Gastroesophageal sphincter (tissue), 4 donors: ENCODE results near the gene RASSF5. TPM values are rescaled to one million over a fixed set of nuclear protein-coding genes. Genes with fewer than 3 reads are reported as not detected.

ENCODE experiments used
- ATAC-seq: fragments of 150-250 bp; one replicate; pipeline ENCODE4 v1.9.1; 2016; ENCODE audit warnings: mild to moderate bottlenecking, moderate library complexity
- H3K27ac ChIP-seq, 4 donors: fragments of 200-600 bp; sonication (generic) in 3 of 4; 1 replicate in 3 of 4; 2 replicates in 1 of 4; pipeline ENCODE4 v1.5.1; 2016 to 2019
- H3K27me3 ChIP-seq: fragments of 200-600 bp; sonication (generic); one replicate; pipeline ENCODE4 v1.5.1; 2019
- H3K36me3 ChIP-seq, 2 donors: fragments of 200-600 bp; sonication (generic); one replicate each; pipeline ENCODE4 v1.5.1; 2019; ENCODE audit warnings: control low read depth in 1 of 2
- H3K4me1 ChIP-seq, 3 donors: fragments of 200-600 bp; sonication (generic); 1 replicate in 2 of 3; 2 replicates in 1 of 3; pipeline ENCODE4 v1.5.1; 2016 to 2019; ENCODE audit warnings: control low read depth in 2 of 3
- H3K4me3 ChIP-seq, 2 donors: fragments of 200-600 bp; sonication (generic); one replicate each; pipeline ENCODE4 v1.5.1; 2019; ENCODE audit warnings: mild to moderate bottlenecking in 1 of 2, moderate library complexity in 1 of 2
- H3K9me3 ChIP-seq, 3 donors: fragments of 200-600 bp; sonication (generic); one replicate each; pipeline ENCODE4 v1.5.1; 2017 to 2019; ENCODE audit warnings: control low read depth in 2 of 3
- CTCF ChIP-seq, 4 experiments: fragments of 200-600 bp in 2 of 4; fragments of 450-650 bp in 2 of 4; sonication (generic) in 1 of 4; IDR thresholded peaks; one replicate each; pipeline ENCODE4 v1.5.1; 2017 to 2019; ENCODE audit warnings: antibody characterized with exemption in 4 of 4, mild to moderate bottlenecking in 2 of 4, moderate library complexity in 2 of 4
- EP300 ChIP-seq: sonication (generic); formaldehyde crosslinking; IDR thresholded peaks from one replicate; pipeline ENCODE4 v1.6.1; 2017; ENCODE audit warnings: antibody characterized with exemption, mild to moderate bottlenecking
- POLR2A ChIP-seq, 2 donors: fragments of 450-650 bp; IDR thresholded peaks; one replicate each; pipeline ENCODE4 v1.6.1; 2017; ENCODE audit warnings: antibody characterized with exemption in 2 of 2, mild to moderate bottlenecking in 2 of 2, moderate library complexity in 1 of 2
- POLR2AphosphoS5 ChIP-seq: sonication (generic); formaldehyde crosslinking; IDR thresholded peaks from one replicate; pipeline ENCODE4 v1.6.1; 2017; ENCODE audit warnings: antibody characterized with exemption
- WGBS, 2 donors: methylation state at CpG; one replicate each; pipeline ENCODE4 v1.1.5; 2018; ENCODE audit warnings: low coverage in 1 of 2; 5-methylcytosine and 5-hydroxymethylcytosine counted together
- total RNA-seq, 4 donors: library from RNA; depleted of rRNA; stranded (reverse); fragments of >200 nt; gene quantifications; one replicate each; pipeline ENCODE4 v1.1.0, GENCODE V29; 2016

The RASSF5 gene
- total RNA-seq, 4 donors from 2014 or later = 6.2 to 23.3 (median 8.5) TPM

GRCh38 chr1:206604861-206605260, 97.5 kb downstream of the RASSF5 start:
- Histone ChIP-seq H3K27me3 (no peaks in the 10 kb centered on the region), H3K9me3 (no peaks in the 10 kb centered on the region), H3K36me3 (peaks cover 7 to 99% of the 10 kb centered on the region in 2 donors), H3K4me1 (peaks cover 0 to 5% (median 0%) of the 10 kb centered on the region in 3 donors), H3K27ac (no peak overlapping the region), H3K4me3 (no peak overlapping the region)
- 80 to 87% methylated on average over 5 of the region's 5 CpGs for WGBS, 2 donors
- ATAC-seq = no peak
- no peak for TF ChIP-seq CTCF (IDR thresholded peaks at IDR 0.05)
- TF ChIP-seq POLR2A (IDR thresholded peaks at IDR 0.05) = no peak
- TF ChIP-seq EP300 = no peak
- TF ChIP-seq POLR2AphosphoS5 = no peak

GRCh38 chr1:206606867-206607266, 99.5 kb downstream of the RASSF5 start:
- TF ChIP-seq CTCF (IDR thresholded peaks at IDR 0.05) = peak in 1 of 4 experiments; percentile 14
- no peak for TF ChIP-seq POLR2A (IDR thresholded peaks at IDR 0.05)
- H3K27ac ChIP-seq = no peak overlapping the region
- H3K4me1 ChIP-seq = peaks cover 3 to 23% (median 7%) of the 10 kb centered on the region in 3 donors
- peaks cover 7 to 91% of the 10 kb centered on the region in 2 donors for H3K36me3 ChIP-seq
- H3K27me3 ChIP-seq = no peaks in the 10 kb centered on the region
- H3K9me3 ChIP-seq = no peaks in the 10 kb centered on the region
- 45 to 53% methylated on average over 3 of the region's 3 CpGs for WGBS, 2 donors
- no peak for ATAC-seq
- H3K4me3 ChIP-seq = no peak overlapping the region

GRCh38 chr1:206608108-206608698, 100.9 kb downstream of the RASSF5 start:
- Histone ChIP-seq H3K27ac (no peak overlapping the region), H3K4me3 (no peak overlapping the region), H3K27me3 (no peaks in the 10 kb centered on the region), H3K9me3 (no peaks in the 10 kb centered on the region), H3K4me1 (peaks cover 3 to 24% (median 7%) of the 10 kb centered on the region in 3 donors), H3K36me3 (peaks cover 7 to 78% of the 10 kb centered on the region in 2 donors)
- TF ChIP-seq CTCF (IDR thresholded peaks at IDR 0.05) = peak; percentile 20 to 62 (median 45)
- TF ChIP-seq POLR2A (IDR thresholded peaks at IDR 0.05) = no peak
- no peak for TF ChIP-seq EP300
- no peak for TF ChIP-seq POLR2AphosphoS5
- ATAC-seq = no peak
- WGBS, 2 donors = 66 to 76% methylated on average over 5 to 7 of the region's 7 CpGs

GRCh38 chr1:206609229-206609991, 102.1 kb downstream of the RASSF5 start:
- H3K4me3 ChIP-seq = no peak overlapping the region
- H3K27ac ChIP-seq = no peak overlapping the region
- H3K9me3 ChIP-seq = no peaks in the 10 kb centered on the region
- no peaks in the 10 kb centered on the region for H3K27me3 ChIP-seq
- peaks cover 3 to 24% (median 7%) of the 10 kb centered on the region in 3 donors for H3K4me1 ChIP-seq
- peaks cover 7 to 66% of the 10 kb centered on the region in 2 donors for H3K36me3 ChIP-seq
- no peak for ATAC-seq
- TF ChIP-seq CTCF (IDR thresholded peaks at IDR 0.05) (no peak), POLR2AphosphoS5 (no peak), POLR2A (IDR thresholded peaks at IDR 0.05) (no peak), EP300 (no peak)
- WGBS, 2 donors = 49 to 56% methylated on average over 3 to 4 of the region's 4 CpGs
